ENCODE data around the gene GSG1L. TPM values are rescaled to one million over a fixed set of nuclear protein-coding genes. Genes with fewer than 3 reads are reported as not detected.

The GSG1L gene
- total and polyA plus RNA-seq, 2 of the 13 experiments (the other 11 are each of a cell fraction or from before 2014, with no cell fraction given) = not detected

DNA sequence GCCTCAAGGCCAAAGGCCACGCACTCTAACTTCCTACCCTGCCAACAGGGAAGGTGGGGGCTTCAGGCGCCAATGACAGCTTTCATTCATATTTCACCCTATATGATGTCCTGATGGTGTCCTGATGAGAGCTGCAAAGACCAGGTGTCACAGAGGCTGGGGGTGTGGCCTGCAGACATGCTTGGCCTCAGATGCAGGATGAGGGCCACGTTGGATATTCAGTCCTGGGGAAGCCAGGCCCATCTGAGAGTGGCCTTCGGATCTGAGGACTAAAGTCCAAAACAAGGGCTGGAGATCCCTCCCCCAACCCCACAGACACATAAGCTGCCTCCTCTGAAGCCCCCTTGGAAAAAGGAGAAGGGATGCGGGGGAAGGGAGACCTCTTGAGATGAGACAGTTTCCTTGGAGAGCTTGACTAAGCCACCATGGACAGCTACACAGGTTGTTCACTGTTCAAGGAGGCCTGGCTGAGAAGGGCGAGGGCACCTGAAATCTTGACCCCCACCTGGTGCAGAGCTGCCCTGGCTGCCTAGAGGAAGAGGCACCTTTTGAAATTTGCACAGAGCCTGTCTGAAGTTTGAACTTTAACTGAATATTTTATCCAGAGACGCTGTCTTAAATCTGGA is 24.3 kb upstream of the GSG1L start (continued):
- TF ChIP-seq ZNF616 (CRISPR knock-in tag; IDR thresholded peaks at IDR 0.05; ENCODE audit: low read depth) (no peak), MED8 (CRISPR knock-in tag; IDR thresholded peaks at IDR 0.05; ENCODE audit: insufficient replicate concordance) (no peak), CHD2 (IDR thresholded peaks at IDR 0.05; ENCODE audit: low read depth, low read length) (no peak), AGO1 (IDR thresholded peaks at IDR 0.05; ENCODE audit: low read depth, low read length, poor library complexity, severe bottlenecking) (no peak), MATR3 (CRISPR knock-in tag; IDR thresholded peaks at IDR 0.05) (no peak), EED (CRISPR knock-in tag; IDR thresholded peaks at IDR 0.05) (no peak), GATAD2A (CRISPR knock-in tag; IDR thresholded peaks at IDR 0.05) (no peak), ZNF431 (CRISPR knock-in tag; IDR thresholded peaks at IDR 0.05; ENCODE audit: borderline replicate concordance, low read depth) (no peak), XRCC5 (optimal IDR thresholded peaks at IDR 0.05; ENCODE audit: low read length) (peak; percentile 16), ZNF761 (CRISPR knock-in tag; conservative IDR thresholded peaks at IDR 0.05) (no peak), ZNF788 (CRISPR knock-in tag; IDR thresholded peaks at IDR 0.05; ENCODE audit: borderline replicate concordance) (no peak), ZNF564 (CRISPR knock-in tag; IDR thresholded peaks at IDR 0.05) (no peak), ZNF263 (CRISPR knock-in tag; IDR thresholded peaks at IDR 0.05) (no peak), ZFX (CRISPR knock-in tag; IDR thresholded peaks at IDR 0.05; ENCODE audit: low read depth) (peak; percentile 37; the same call in 1 of the 2 replicates), GATA4 (IDR thresholded peaks at IDR 0.05; ENCODE audit: borderline replicate concordance, low read depth) (no peak), CENPT (CRISPR knock-in tag; IDR thresholded peaks at IDR 0.05; ENCODE audit: low read depth) (no peak), MTA1 (CRISPR knock-in tag; IDR thresholded peaks at IDR 0.05; ENCODE audit: borderline replicate concordance) (0 out of 2 replicates have a peak, but pooled peaks have one; percentile 33)
- TF ChIP-seq, protein P1, sequence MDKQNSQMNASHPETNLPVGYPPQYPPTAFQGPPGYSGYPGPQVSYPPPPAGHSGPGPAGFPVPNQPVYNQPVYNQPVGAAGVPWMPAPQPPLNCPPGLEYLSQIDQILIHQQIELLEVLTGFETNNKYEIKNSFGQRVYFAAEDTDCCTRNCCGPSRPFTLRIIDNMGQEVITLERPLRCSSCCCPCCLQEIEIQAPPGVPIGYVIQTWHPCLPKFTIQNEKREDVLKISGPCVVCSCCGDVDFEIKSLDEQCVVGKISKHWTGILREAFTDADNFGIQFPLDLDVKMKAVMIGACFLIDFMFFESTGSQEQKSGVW (CRISPR knock-in tag; IDR thresholded peaks at IDR 0.05; ENCODE audit: borderline replicate concordance) = no peak
- TF ChIP-seq, protein P2, sequence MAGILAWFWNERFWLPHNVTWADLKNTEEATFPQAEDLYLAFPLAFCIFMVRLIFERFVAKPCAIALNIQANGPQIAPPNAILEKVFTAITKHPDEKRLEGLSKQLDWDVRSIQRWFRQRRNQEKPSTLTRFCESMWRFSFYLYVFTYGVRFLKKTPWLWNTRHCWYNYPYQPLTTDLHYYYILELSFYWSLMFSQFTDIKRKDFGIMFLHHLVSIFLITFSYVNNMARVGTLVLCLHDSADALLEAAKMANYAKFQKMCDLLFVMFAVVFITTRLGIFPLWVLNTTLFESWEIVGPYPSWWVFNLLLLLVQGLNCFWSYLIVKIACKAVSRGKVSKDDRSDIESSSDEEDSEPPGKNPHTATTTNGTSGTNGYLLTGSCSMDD (CRISPR knock-in tag; IDR thresholded peaks at IDR 0.05) = no peak
- TF ChIP-seq, protein P3, sequence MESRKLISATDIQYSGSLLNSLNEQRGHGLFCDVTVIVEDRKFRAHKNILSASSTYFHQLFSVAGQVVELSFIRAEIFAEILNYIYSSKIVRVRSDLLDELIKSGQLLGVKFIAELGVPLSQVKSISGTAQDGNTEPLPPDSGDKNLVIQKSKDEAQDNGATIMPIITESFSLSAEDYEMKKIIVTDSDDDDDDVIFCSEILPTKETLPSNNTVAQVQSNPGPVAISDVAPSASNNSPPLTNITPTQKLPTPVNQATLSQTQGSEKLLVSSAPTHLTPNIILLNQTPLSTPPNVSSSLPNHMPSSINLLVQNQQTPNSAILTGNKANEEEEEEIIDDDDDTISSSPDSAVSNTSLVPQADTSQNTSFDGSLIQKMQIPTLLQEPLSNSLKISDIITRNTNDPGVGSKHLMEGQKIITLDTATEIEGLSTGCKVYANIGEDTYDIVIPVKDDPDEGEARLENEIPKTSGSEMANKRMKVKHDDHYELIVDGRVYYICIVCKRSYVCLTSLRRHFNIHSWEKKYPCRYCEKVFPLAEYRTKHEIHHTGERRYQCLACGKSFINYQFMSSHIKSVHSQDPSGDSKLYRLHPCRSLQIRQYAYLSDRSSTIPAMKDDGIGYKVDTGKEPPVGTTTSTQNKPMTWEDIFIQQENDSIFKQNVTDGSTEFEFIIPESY (CRISPR knock-in tag; IDR thresholded peaks at IDR 0.05) = no peak
- TF ChIP-seq, protein P4, sequence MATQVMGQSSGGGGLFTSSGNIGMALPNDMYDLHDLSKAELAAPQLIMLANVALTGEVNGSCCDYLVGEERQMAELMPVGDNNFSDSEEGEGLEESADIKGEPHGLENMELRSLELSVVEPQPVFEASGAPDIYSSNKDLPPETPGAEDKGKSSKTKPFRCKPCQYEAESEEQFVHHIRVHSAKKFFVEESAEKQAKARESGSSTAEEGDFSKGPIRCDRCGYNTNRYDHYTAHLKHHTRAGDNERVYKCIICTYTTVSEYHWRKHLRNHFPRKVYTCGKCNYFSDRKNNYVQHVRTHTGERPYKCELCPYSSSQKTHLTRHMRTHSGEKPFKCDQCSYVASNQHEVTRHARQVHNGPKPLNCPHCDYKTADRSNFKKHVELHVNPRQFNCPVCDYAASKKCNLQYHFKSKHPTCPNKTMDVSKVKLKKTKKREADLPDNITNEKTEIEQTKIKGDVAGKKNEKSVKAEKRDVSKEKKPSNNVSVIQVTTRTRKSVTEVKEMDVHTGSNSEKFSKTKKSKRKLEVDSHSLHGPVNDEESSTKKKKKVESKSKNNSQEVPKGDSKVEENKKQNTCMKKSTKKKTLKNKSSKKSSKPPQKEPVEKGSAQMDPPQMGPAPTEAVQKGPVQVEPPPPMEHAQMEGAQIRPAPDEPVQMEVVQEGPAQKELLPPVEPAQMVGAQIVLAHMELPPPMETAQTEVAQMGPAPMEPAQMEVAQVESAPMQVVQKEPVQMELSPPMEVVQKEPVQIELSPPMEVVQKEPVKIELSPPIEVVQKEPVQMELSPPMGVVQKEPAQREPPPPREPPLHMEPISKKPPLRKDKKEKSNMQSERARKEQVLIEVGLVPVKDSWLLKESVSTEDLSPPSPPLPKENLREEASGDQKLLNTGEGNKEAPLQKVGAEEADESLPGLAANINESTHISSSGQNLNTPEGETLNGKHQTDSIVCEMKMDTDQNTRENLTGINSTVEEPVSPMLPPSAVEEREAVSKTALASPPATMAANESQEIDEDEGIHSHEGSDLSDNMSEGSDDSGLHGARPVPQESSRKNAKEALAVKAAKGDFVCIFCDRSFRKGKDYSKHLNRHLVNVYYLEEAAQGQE (IDR thresholded peaks at IDR 0.05; ENCODE audit: borderline replicate concordance in 1 of 2, low read depth in 1 of 2, low read length in 2 of 2) = peak; percentile 52 to 90

Measured in HepG2 (cell line).